Coronary artery (tissue), 2 donors: Measurements from ENCODE around the gene LIMS1.

Experiments used
- DNase-seq: peaks from one replicate; pipeline ENCODE4 v3.0.0-alpha.2; 2017; ENCODE audit warnings: low spot score
- H3K27ac ChIP-seq, 2 donors: fragments of 200-600 bp; sonication (generic); one replicate each; pipeline ENCODE4 v1.5.1; 2016 to 2019
- H3K4me3 ChIP-seq: fragments of 200-600 bp; sonication (generic); 2 replicates; pipeline ENCODE4 v1.5.1; 2016; ENCODE audit warnings: mild to moderate bottlenecking, moderate library complexity
- CTCF ChIP-seq: fragments of 200-600 bp; sonication (generic); IDR thresholded peaks from one replicate; pipeline ENCODE4 v1.5.1; 2019; ENCODE audit warnings: antibody characterized with exemption

The LIMS1 gene

GRCh38 chr2:108613261-108614042, 79.2 kb downstream of the LIMS1 start:
- no peak overlapping the region for H3K4me3 ChIP-seq
- TF ChIP-seq CTCF: no peak
- no peak overlapping the region for H3K27ac ChIP-seq
- DNase-seq: no peak

- DNase-seq: no peak
- no peak for TF ChIP-seq CTCF
- Histone ChIP-seq H3K27ac (no peak overlapping the region), H3K4me3 (no peak overlapping the region)
These were observed 79.8 kb downstream of the LIMS1 start for GRCh38 chr2:108614043-108614545.

- no peak overlapping the region for H3K4me3 ChIP-seq
- DNase-seq: no peak
- no peak overlapping the region for H3K27ac ChIP-seq
- TF ChIP-seq CTCF: no peak
These were observed 80.4 kb downstream of the LIMS1 start for GRCh38 chr2:108614659-108615058.

- H3K27ac ChIP-seq: no peak overlapping the region
These were observed 81.3 kb downstream of the LIMS1 start for GRCh38 chr2:108615480-108616090.

GRCh38 chr2:108616318-108616717, 82.0 kb downstream of the LIMS1 start:
- DNase-seq: no peak
- H3K27ac ChIP-seq: no peak overlapping the region
- no peak for TF ChIP-seq CTCF
- H3K4me3 ChIP-seq: no peak overlapping the region

More at GRCh38 chr2:108615480-108616090, 81.3 kb downstream of the LIMS1 start:
- no peak for TF ChIP-seq CTCF
- DNase-seq: no peak
- no peak overlapping the region for H3K4me3 ChIP-seq

- no peak for TF ChIP-seq CTCF
- Histone ChIP-seq H3K4me3 (no peak overlapping the region), H3K27ac (no peak overlapping the region)
- no peak for DNase-seq
These were observed 82.5 kb downstream of the LIMS1 start for GRCh38 chr2:108616751-108617161.

- no peak for DNase-seq
- Histone ChIP-seq H3K4me3 (no peak overlapping the region), H3K27ac (no peak overlapping the region)
- TF ChIP-seq CTCF: no peak
These were observed 83.3 kb downstream of the LIMS1 start for GRCh38 chr2:108617617-108618016.
